ENCODE measurements around the gene TMEM151B. TPM values are rescaled to one million over a fixed set of nuclear protein-coding genes. Genes with fewer than 3 reads are reported as not detected.

TMEM151B gene
- total and polyA plus RNA-seq, 2 donors from 2014 or later: not detected

DNA sequence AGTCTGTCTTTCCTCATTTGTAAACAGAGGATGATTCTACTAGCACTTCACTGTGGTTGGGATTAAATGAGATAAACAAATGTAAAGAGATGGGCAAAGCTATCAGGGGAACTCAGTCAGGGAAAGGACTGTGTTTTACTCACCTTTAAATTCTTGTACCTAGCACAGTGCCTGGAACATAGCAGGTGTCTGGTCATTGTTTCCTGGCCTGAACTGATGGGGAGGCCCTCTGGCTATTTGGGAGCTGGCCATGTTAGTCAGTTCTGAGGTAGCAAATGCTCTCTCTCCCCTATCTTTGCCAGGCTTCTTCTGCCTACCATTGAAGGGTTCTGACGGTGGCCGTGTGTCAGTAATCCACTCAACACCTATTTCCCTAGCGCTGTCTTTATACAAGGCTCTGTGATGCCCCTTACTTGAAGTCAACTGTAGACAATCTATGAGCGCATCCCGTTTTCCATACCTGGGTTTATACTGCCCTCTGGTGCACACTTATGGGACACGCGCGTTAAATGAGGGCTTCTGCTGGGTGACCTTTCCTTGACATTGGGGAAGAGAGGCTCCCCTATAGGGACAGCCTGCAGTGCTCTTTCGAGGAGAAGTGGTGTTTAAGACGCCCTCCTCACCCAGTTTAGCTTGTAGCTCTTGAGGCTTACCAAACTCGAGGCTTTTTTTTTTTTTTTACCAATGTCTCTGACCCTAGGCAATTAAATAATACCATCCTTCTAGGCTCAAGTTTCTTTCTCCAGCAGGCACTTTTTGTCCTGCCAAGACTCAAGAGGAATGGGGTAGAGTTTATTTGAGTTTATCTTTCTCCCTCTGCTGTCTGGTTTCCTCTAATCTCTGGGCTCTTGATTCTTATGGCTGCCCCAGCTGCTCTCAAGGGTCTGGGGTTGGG is 68.2 kb downstream of the TMEM151B start:
- intact Hi-C loops (cut with DNase I): no loop called here
- no peaks in the 10 kb centered on the region for H3K9me3 ChIP-seq (ENCODE audit: control insufficient read depth in 2 of 3, insufficient read depth in 1 of 3, low read length in 3 of 3)
- no peaks in the 10 kb centered on the region for H3K4me1 ChIP-seq (ENCODE audit: control insufficient read depth in 2 of 3, insufficient read depth in 2 of 3, low read depth in 1 of 3, low read length in 3 of 3)
- FAIRE-seq: no peak
- TF ChIP-seq, protein P1, sequence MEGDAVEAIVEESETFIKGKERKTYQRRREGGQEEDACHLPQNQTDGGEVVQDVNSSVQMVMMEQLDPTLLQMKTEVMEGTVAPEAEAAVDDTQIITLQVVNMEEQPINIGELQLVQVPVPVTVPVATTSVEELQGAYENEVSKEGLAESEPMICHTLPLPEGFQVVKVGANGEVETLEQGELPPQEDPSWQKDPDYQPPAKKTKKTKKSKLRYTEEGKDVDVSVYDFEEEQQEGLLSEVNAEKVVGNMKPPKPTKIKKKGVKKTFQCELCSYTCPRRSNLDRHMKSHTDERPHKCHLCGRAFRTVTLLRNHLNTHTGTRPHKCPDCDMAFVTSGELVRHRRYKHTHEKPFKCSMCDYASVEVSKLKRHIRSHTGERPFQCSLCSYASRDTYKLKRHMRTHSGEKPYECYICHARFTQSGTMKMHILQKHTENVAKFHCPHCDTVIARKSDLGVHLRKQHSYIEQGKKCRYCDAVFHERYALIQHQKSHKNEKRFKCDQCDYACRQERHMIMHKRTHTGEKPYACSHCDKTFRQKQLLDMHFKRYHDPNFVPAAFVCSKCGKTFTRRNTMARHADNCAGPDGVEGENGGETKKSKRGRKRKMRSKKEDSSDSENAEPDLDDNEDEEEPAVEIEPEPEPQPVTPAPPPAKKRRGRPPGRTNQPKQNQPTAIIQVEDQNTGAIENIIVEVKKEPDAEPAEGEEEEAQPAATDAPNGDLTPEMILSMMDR (IDR thresholded peaks at IDR 0.05; ENCODE audit: borderline replicate concordance, extremely low read depth, insufficient read depth): peak; percentile 75
- no peaks in the 10 kb centered on the region for H3K27me3 ChIP-seq (ENCODE audit: control insufficient read depth, insufficient read depth, low read length)
- no peaks in the 10 kb centered on the region for H3K36me3 ChIP-seq (ENCODE audit: control insufficient read depth in 2 of 3, insufficient read depth in 3 of 3, low read length in 3 of 3)
- H3K4me3 ChIP-seq (ENCODE audit: low read length in 3 of 3): no peak overlapping the region
- no peak overlapping the region for H3K9ac ChIP-seq (ENCODE audit: low read length in 3 of 3)
- DNase-seq: peak in 4 of 5 donors; percentile 66 to 85 (median 75)
- no peak overlapping the region for H3K27ac ChIP-seq (ENCODE audit: low read depth in 2 of 2, low read length in 2 of 2)

DNA sequence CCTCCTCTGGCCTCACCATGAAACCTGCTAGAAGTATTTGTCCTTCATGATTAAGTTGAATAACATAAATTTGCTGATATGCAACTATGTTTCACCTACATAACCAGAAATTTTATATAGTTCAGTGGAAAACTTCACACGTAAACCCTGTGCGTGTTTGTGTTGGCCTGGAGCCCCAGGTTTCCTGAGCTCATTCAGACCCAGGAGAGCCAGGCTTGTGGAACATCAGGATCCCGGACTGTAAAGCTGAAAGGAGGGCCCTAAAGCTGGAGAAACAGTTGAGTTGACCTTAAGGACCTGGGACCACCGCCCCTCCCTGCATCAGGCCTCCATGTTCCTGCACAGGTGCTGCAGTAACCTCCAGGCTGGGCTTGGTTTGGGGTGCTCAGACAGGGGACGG is 69.1 kb downstream of the TMEM151B start:
- Histone ChIP-seq H3K9ac (ENCODE audit: low read length in 3 of 3) (no peak overlapping the region), H3K4me3 (ENCODE audit: low read length in 3 of 3) (no peak overlapping the region), H3K9me3 (ENCODE audit: control insufficient read depth in 2 of 3, insufficient read depth in 1 of 3, low read length in 3 of 3) (no peaks in the 10 kb centered on the region), H3K27me3 (ENCODE audit: control insufficient read depth, insufficient read depth, low read length) (no peaks in the 10 kb centered on the region), H3K27ac (ENCODE audit: low read depth in 2 of 2, low read length in 2 of 2) (no peak overlapping the region), H3K36me3 (ENCODE audit: control insufficient read depth in 2 of 3, insufficient read depth in 3 of 3, low read length in 3 of 3) (no peaks in the 10 kb centered on the region), H3K4me1 (ENCODE audit: control insufficient read depth in 2 of 3, insufficient read depth in 2 of 3, low read depth in 1 of 3, low read length in 3 of 3) (no peaks in the 10 kb centered on the region)
- TF ChIP-seq, protein P1 (IDR thresholded peaks at IDR 0.05; ENCODE audit: borderline replicate concordance, extremely low read depth, insufficient read depth): no peak
- DNase-seq (no peak), FAIRE-seq (no peak)
- intact Hi-C loops (cut with DNase I): no loop called here

DNA sequence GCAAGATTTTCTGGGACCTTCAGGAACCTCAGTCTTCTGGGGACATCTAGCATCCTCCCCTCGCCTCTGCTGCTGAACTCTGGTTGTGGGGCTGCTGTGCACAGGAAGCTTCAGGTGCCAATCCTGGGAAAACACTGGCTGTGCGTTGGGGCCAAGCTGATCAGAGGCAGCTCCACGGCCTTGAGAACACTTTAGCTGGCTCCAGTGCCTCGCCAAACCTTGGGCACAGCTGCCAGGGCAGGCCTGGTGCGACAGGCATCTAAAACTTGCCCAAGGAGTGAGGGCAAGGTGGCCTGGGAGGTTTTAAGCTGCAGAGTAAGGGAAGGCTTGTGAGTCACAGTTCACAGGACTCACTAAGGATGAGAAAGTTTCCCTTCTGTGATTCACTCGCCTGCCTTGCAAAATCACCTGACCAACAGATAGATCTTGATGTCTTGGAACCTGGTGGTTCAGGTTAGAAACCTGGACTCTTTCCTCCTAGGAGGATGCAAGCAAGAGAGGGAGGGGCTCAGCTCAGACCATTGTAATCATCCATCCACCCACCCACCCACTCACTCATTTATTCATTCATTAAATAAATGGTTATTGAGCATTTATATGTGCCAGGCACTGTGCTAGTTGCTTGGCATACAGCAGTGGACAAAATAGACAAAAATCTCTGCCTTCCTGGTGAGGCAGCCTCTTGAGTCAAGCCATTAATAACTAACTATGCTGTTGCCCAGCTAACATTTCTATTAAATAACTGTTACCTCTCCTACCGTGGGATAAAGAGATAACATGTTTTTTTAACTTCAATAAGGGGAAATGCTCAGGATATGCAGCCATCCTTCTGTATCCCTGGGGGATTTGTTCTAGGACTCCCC is 69.7 kb downstream of the TMEM151B start:
- no peak for FAIRE-seq
- H3K9ac ChIP-seq (ENCODE audit: low read length in 3 of 3): no peak overlapping the region
- H3K9me3 ChIP-seq (ENCODE audit: control insufficient read depth in 2 of 3, insufficient read depth in 1 of 3, low read length in 3 of 3): no peaks in the 10 kb centered on the region
- no peak overlapping the region for H3K27ac ChIP-seq (ENCODE audit: low read depth in 2 of 2, low read length in 2 of 2)
- DNase-seq: no peak
- TF ChIP-seq, protein P1 (IDR thresholded peaks at IDR 0.05; ENCODE audit: borderline replicate concordance, extremely low read depth, insufficient read depth): no peak
- H3K36me3 ChIP-seq (ENCODE audit: control insufficient read depth in 2 of 3, insufficient read depth in 3 of 3, low read length in 3 of 3): no peaks in the 10 kb centered on the region
- H3K27me3 ChIP-seq (ENCODE audit: control insufficient read depth, insufficient read depth, low read length): no peaks in the 10 kb centered on the region
- H3K4me3 ChIP-seq (ENCODE audit: low read length in 3 of 3): no peak overlapping the region
- no peaks in the 10 kb centered on the region for H3K4me1 ChIP-seq (ENCODE audit: control insufficient read depth in 2 of 3, insufficient read depth in 2 of 3, low read depth in 1 of 3, low read length in 3 of 3)
- intact Hi-C loops (cut with DNase I): no loop called here

All from kidney (tissue), 14 donors.